HepG2 (cell line): ENCODE measurements around the gene BSN. TPM values are rescaled to one million over a fixed set of nuclear protein-coding genes. Genes with fewer than 3 reads are reported as not detected.

Experiments
- CHCHD3 ChIP-seq: sonication (generic); formaldehyde crosslinking; IDR thresholded peaks from 2 replicates; pipeline ENCODE4 v1.8.0; 2022; ENCODE audit warnings: mild to moderate bottlenecking, missing genetic modification reagents, moderate library complexity
- FLYWCH1 ChIP-seq: sonication (generic); formaldehyde crosslinking; IDR thresholded peaks from 2 replicates; pipeline ENCODE4 v1.8.1; 2023; ENCODE audit warnings: mild to moderate bottlenecking, missing genetic modification reagents
- GABPB1 ChIP-seq: IDR thresholded peaks from 2 replicates; pipeline ENCODE4 v1.6.1; 2016; ENCODE audit warnings: mild to moderate bottlenecking, missing genetic modification reagents, moderate library complexity, missing compliant biosample characterization
- MYC ChIP-seq: sonication (generic); formaldehyde crosslinking; IDR thresholded peaks from 2 replicates; pipeline ENCODE4 v1.9.0; 2021; ENCODE audit warnings: missing genetic modification reagents, borderline replicate concordance
- RBFOX2 ChIP-seq: fragments of 200-400 bp; formaldehyde crosslinking; IDR thresholded peaks from 2 replicates; pipeline ENCODE4 v1.6.1; 2017; ENCODE audit warnings: low read depth, mild to moderate bottlenecking, low read length
- RNF2 ChIP-seq: fragments of 450-650 bp; conservative IDR thresholded peaks from 2 replicates; pipeline ENCODE4 v1.6.1; 2016; ENCODE audit warnings: low read depth
- ZBTB1 ChIP-seq: sonication (generic); formaldehyde crosslinking; IDR thresholded peaks from 2 replicates; pipeline ENCODE4 v1.4.0; 2020; ENCODE audit warnings: missing genetic modification reagents, borderline replicate concordance
- ZFP1 ChIP-seq: IDR thresholded peaks from 2 replicates; pipeline ENCODE4 v1.6.1; 2016
- ZFY ChIP-seq: sonication (generic); formaldehyde crosslinking; IDR thresholded peaks from 2 replicates; pipeline ENCODE4 v1.4.0; 2020; ENCODE audit warnings: missing genetic modification reagents
- ZNF24 ChIP-seq: fragments of 450-650 bp; IDR thresholded peaks from 2 replicates; pipeline ENCODE4 v1.6.1; 2017; ENCODE audit warnings: antibody characterized with exemption, mild to moderate bottlenecking
- ZNF430 ChIP-seq: sonication (generic); formaldehyde crosslinking; IDR thresholded peaks from 2 replicates; pipeline ENCODE4 v1.9.0; 2021; ENCODE audit warnings: mild to moderate bottlenecking, missing genetic modification reagents
- ZNF468 ChIP-seq: sonication (generic); formaldehyde crosslinking; IDR thresholded peaks from 2 replicates; pipeline ENCODE4 v1.8.0; 2022; ENCODE audit warnings: mild to moderate bottlenecking, moderate library complexity, missing genetic modification reagents
- ZNF564 ChIP-seq: sonication (generic); formaldehyde crosslinking; IDR thresholded peaks from 2 replicates; pipeline ENCODE4 v1.8.1; 2023; ENCODE audit warnings: mild to moderate bottlenecking, missing genetic modification reagents
- ZNF605 ChIP-seq: sonication (generic); formaldehyde crosslinking; IDR thresholded peaks from 2 replicates; pipeline ENCODE4 v1.8.0; 2022; ENCODE audit warnings: mild to moderate bottlenecking, missing genetic modification reagents
- ZNF607 ChIP-seq: sonication (generic); formaldehyde crosslinking; IDR thresholded peaks from 2 replicates; pipeline ENCODE4 v1.5.1; 2020; ENCODE audit warnings: missing genetic modification reagents, mild to moderate bottlenecking, borderline replicate concordance
- ZSCAN29 ChIP-seq: sonication (generic); formaldehyde crosslinking; conservative IDR thresholded peaks from 2 replicates; pipeline ENCODE4 v1.4.0; 2020; ENCODE audit warnings: mild to moderate bottlenecking, missing genetic modification reagents
- polyA plus RNA-seq, 8 experiments: library from polyadenylated mRNA; depleted of rRNA in 3 of 8; stranded (reverse) in 7 of 8; unstranded in 1 of 8; fragments of >200 nt; fragmentation: Illumina TruSeq in 4 of 8; extraction: Trizol in 4 of 8; gene quantifications; 2 replicates each; pipeline versions ENCODE4 v1.2.1 to v1.2.3, GENCODE V29; 2011 to 2016; ENCODE audit warnings: low read depth in 4 of 8, missing spikeins in 1 of 8, mixed read lengths in 1 of 8; ENCODE audit not compliant: insufficient read depth in 1 of 8
- total RNA-seq, 5 experiments: library from RNA; depleted of rRNA; stranded (reverse); fragments of >200 nt; fragmentation: Illumina TruSeq; extraction: Trizol; gene quantifications; 2 replicates each; pipeline ENCODE4 v1.2.3, GENCODE V29; 2016; ENCODE audit warnings: low read depth in 1 of 5
- TF ChIP-seq, protein P1 (sequence below): sonication (generic); formaldehyde crosslinking; IDR thresholded peaks from 2 replicates; pipeline ENCODE4 v1.4.0; 2020; ENCODE audit warnings: missing genetic modification reagents, mild to moderate bottlenecking, borderline replicate concordance
- TF ChIP-seq, protein P2 (sequence below), 2 experiments: sonication (generic) in 1 of 2; formaldehyde crosslinking in 1 of 2; IDR thresholded peaks; 2 replicates each; pipeline versions ENCODE4 v1.4.0 to v1.6.1; 2016 to 2020; ENCODE audit warnings: borderline replicate concordance in 1 of 2, low read depth in 1 of 2, mild to moderate bottlenecking in 1 of 2, missing genetic modification reagents in 1 of 2
- TF ChIP-seq, protein P3 (sequence below): sonication (generic); formaldehyde crosslinking; IDR thresholded peaks from 2 replicates; pipeline ENCODE4 v1.4.0; 2020; ENCODE audit warnings: missing genetic modification reagents

The BSN gene
- total and polyA plus RNA-seq, 2 of the 13 experiments (the other 11 are each of a cell fraction or from before 2014, with no cell fraction given): 0.42 to 0.86 TPM

DNA sequence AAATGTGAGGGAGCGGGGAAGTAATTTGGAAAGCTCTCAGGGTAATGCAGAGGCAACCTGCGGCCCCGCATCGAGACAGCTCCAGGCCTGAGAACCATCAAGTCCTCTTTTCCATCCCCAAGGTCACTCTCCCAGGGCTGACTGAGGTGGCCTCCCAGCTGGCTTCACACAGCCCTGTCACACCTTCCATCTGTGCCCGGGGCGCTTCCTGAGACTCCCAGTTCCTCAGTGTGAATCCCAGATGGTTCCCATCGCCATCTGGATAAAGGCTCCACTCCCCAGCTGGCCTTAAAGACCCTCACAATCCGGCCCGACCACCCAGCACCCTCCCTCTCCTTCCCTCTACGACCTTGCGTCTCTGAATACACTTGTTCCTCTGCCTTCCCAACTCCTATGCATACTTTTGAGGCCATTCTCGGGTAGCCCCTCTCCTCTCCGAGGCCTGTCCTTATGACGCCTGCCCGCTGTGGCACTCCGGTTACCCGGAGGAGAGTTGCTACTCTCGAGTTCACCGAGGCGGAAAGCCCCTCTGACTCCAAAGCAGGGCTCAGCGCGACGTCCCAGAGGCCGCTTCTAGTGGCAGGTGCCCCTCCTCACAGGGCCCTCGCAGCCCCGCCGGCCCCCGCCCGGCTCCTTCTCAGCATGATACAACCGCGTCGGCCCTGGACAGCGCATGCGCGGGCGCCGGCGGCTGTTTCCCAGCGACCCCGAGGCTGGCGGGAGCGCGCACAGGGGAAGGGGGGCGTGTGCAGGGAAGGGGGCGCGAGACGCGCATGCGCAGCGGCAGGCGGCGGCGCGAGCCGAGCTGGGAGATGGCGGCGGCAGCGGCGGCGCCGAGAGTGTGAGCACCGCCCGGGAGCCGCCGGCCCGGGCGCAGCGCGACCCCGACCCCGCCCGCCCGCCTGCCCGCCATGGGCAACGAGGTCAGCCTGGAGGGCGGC lies at the start of gene BSN (continued):
- TF ChIP-seq, protein P1, sequence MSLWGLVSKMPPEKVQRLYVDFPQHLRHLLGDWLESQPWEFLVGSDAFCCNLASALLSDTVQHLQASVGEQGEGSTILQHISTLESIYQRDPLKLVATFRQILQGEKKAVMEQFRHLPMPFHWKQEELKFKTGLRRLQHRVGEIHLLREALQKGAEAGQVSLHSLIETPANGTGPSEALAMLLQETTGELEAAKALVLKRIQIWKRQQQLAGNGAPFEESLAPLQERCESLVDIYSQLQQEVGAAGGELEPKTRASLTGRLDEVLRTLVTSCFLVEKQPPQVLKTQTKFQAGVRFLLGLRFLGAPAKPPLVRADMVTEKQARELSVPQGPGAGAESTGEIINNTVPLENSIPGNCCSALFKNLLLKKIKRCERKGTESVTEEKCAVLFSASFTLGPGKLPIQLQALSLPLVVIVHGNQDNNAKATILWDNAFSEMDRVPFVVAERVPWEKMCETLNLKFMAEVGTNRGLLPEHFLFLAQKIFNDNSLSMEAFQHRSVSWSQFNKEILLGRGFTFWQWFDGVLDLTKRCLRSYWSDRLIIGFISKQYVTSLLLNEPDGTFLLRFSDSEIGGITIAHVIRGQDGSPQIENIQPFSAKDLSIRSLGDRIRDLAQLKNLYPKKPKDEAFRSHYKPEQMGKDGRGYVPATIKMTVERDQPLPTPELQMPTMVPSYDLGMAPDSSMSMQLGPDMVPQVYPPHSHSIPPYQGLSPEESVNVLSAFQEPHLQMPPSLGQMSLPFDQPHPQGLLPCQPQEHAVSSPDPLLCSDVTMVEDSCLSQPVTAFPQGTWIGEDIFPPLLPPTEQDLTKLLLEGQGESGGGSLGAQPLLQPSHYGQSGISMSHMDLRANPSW (CRISPR knock-in tag): 0 out of 2 replicates have a peak, but pooled peaks have one; percentile 35
- TF ChIP-seq ZNF564 (CRISPR knock-in tag) (0 out of 2 replicates have a peak, but pooled peaks have one; percentile 8), ZNF24 (no peak), ZNF430 (CRISPR knock-in tag) (peak; percentile 38; the same call in 1 of the 2 replicates), ZFY (CRISPR knock-in tag) (peak; percentile 77), MYC (CRISPR knock-in tag) (0 out of 2 replicates have a peak, but pooled peaks have one; percentile 8), RNF2 (0 out of 2 replicates have a peak, but pooled peaks have one; percentile 64), ZSCAN29 (CRISPR knock-in tag) (no peak), ZFP1 (CRISPR knock-in tag) (no peak), RBFOX2 (peak; percentile 72), ZNF468 (CRISPR knock-in tag) (no peak), GABPB1 (CRISPR knock-in tag) (peak; percentile 50), ZNF605 (CRISPR knock-in tag) (peak; percentile 72; the same call in 1 of the 2 replicates), ZNF607 (CRISPR knock-in tag) (peak; percentile 20; the same call in 1 of the 2 replicates), FLYWCH1 (0 out of 2 replicates have a peak, but pooled peaks have one; percentile 3), CHCHD3 (CRISPR knock-in tag) (no peak), ZBTB1 (CRISPR knock-in tag) (no peak)
- TF ChIP-seq, protein P2, sequence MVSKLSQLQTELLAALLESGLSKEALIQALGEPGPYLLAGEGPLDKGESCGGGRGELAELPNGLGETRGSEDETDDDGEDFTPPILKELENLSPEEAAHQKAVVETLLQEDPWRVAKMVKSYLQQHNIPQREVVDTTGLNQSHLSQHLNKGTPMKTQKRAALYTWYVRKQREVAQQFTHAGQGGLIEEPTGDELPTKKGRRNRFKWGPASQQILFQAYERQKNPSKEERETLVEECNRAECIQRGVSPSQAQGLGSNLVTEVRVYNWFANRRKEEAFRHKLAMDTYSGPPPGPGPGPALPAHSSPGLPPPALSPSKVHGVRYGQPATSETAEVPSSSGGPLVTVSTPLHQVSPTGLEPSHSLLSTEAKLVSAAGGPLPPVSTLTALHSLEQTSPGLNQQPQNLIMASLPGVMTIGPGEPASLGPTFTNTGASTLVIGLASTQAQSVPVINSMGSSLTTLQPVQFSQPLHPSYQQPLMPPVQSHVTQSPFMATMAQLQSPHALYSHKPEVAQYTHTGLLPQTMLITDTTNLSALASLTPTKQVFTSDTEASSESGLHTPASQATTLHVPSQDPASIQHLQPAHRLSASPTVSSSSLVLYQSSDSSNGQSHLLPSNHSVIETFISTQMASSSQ (IDR thresholded peaks at IDR 0.05; ENCODE audit: low read depth): no peak
- TF ChIP-seq, protein P2 (CRISPR knock-in tag; IDR thresholded peaks at IDR 0.05; ENCODE audit: borderline replicate concordance): no peak
- TF ChIP-seq, protein P3, sequence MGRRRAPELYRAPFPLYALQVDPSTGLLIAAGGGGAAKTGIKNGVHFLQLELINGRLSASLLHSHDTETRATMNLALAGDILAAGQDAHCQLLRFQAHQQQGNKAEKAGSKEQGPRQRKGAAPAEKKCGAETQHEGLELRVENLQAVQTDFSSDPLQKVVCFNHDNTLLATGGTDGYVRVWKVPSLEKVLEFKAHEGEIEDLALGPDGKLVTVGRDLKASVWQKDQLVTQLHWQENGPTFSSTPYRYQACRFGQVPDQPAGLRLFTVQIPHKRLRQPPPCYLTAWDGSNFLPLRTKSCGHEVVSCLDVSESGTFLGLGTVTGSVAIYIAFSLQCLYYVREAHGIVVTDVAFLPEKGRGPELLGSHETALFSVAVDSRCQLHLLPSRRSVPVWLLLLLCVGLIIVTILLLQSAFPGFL (CRISPR knock-in tag): no peak
